Esophagus squamous epithelium (tissue), 4 donors: ENCODE measurements around the gene GNA12.

ENCODE experiments used
- CTCF ChIP-seq, 6 experiments: fragments of 450-650 bp in 4 of 6; fragments of 200-600 bp in 2 of 6; sonication (generic) in 2 of 6; IDR thresholded peaks; one replicate each; pipeline ENCODE4 v1.5.1; 2016 to 2019; ENCODE audit warnings: antibody characterized with exemption in 6 of 6, mild to moderate bottlenecking in 4 of 6, moderate library complexity in 4 of 6
- POLR2A ChIP-seq, 4 donors: fragments of 450-650 bp; IDR thresholded peaks; one replicate each; pipeline ENCODE4 v1.6.1; 2017; ENCODE audit warnings: antibody characterized with exemption in 4 of 4, mild to moderate bottlenecking in 4 of 4, moderate library complexity in 3 of 4

- no peak for TF ChIP-seq CTCF (IDR thresholded peaks at IDR 0.05)
- no peak for TF ChIP-seq POLR2A (IDR thresholded peaks at IDR 0.05)
These were observed 109.9 kb downstream of the GNA12 start for GRCh38 chr7:2734084-2734686.
